PC-9 (cell line): Measurements from ENCODE around the gene CCP110.

Experiments used
- CTCF ChIP-seq: fragments of 200-600 bp; sonication (generic); conservative IDR thresholded peaks from 2 replicates; pipeline ENCODE4 v1.6.1; 2017; ENCODE audit warnings: mixed run types, antibody characterized with exemption, mild to moderate bottlenecking, moderate library complexity
- EZH2 ChIP-seq: fragments of 200-600 bp; sonication (generic); IDR thresholded peaks from 2 replicates; pipeline ENCODE4 v1.8.0; 2017; ENCODE audit warnings: antibody characterized with exemption, low read depth

GRCh38 chr16:19520861-19521331, 2.8 kb upstream of the CCP110 start:
- no peak for TF ChIP-seq CTCF
- no peak for TF ChIP-seq EZH2
